ENCODE results near the gene THOC7.

- TF ChIP-seq CTCF (IDR thresholded peaks at IDR 0.05 in 2 of 3, conservative IDR thresholded peaks at IDR 0.05 in 1 of 3; ENCODE audit: borderline replicate concordance in 1 of 3, insufficient read depth in 1 of 3, low read depth in 2 of 3, low read length in 2 of 3), result no peak
- no peak for TF ChIP-seq YY1 (IDR thresholded peaks at IDR 0.05; ENCODE audit: extremely low read depth, insufficient replicate concordance, low read depth, low read length)
- TF ChIP-seq MAX (IDR thresholded peaks at IDR 0.05), result no peak
- no peak for TF ChIP-seq SP1 (IDR thresholded peaks at IDR 0.05; ENCODE audit: low read depth)
- TF ChIP-seq RAD21 (IDR thresholded peaks at IDR 0.05; ENCODE audit: low read depth), result no peak
- no peak for TF ChIP-seq ZNF274 (IDR thresholded peaks at IDR 0.05; ENCODE audit: low read depth, low read length)
- TF ChIP-seq POLR2A (IDR thresholded peaks at IDR 0.05; ENCODE audit: borderline replicate concordance, extremely low read depth, insufficient read depth, insufficient read length), result no peak
- TF ChIP-seq EZH2 (IDR thresholded peaks at IDR 0.05), result no peak
- TF ChIP-seq CEBPB (IDR thresholded peaks at IDR 0.05; ENCODE audit: low read depth), result no peak
- no peak for TF ChIP-seq ATF3 (IDR thresholded peaks at IDR 0.05)
- no peak for TF ChIP-seq POLR2AphosphoS5 (IDR thresholded peaks at IDR 0.05; ENCODE audit: low read depth, low read length)
Observed at GRCh38 chr3:63910001-63910400, 46.4 kb upstream of the THOC7 start.

Data from HCT116 (cell line).